Tibial artery (tissue), 4 donors: ENCODE measurements around the gene KIFC3.

Source experiments
- DNase-seq, 2 donors: peaks; one replicate each; pipeline ENCODE4 v3.0.0-alpha.2; 2019
- H3K27ac ChIP-seq, 2 donors: fragments of 200-600 bp; sonication (generic) in 1 of 2; 1 replicate in 1 of 2; 2 replicates in 1 of 2; pipeline ENCODE4 v1.5.1; 2018 to 2019; ENCODE audit warnings: mild to moderate bottlenecking in 1 of 2
- H3K27me3 ChIP-seq, 2 donors: fragments of 200-600 bp; sonication (generic) in 1 of 2; one replicate each; pipeline versions ENCODE4 v1.5.1 to v1.6.0; 2016 to 2019
- H3K36me3 ChIP-seq, 3 donors: fragments of 200-600 bp; sonication (generic) in 2 of 3; one replicate each; pipeline ENCODE4 v1.5.1; 2016 to 2019; ENCODE audit warnings: mild to moderate bottlenecking in 2 of 3
- H3K4me1 ChIP-seq, 4 donors: fragments of 200-600 bp; sonication (generic) in 2 of 4; 1 replicate in 3 of 4; 2 replicates in 1 of 4; pipeline ENCODE4 v1.5.1; 2016 to 2019
- H3K4me3 ChIP-seq, 2 donors: fragments of 200-600 bp; sonication (generic) in 1 of 2; 1 replicate in 1 of 2; 2 replicates in 1 of 2; pipeline ENCODE4 v1.5.1; 2018 to 2019; ENCODE audit warnings: mild to moderate bottlenecking in 2 of 2
- H3K9me3 ChIP-seq, 3 donors: fragments of 200-600 bp; sonication (generic) in 1 of 3; one replicate each; pipeline ENCODE4 v1.5.1; 2016 to 2019
- intact Hi-C: fragments of 100-400 bp; cut with DNase I; formaldehyde crosslinking; loops from one replicate; pipeline ENCODE4 v1.15.0; 2023; ENCODE audit warnings: low total_unique reads
- TF ChIP-seq, protein P1 (sequence below), 2 experiments: fragments of 200-600 bp in 1 of 2; fragments of 450-650 bp in 1 of 2; IDR thresholded peaks; one replicate each; pipeline ENCODE4 v1.5.1; 2017 to 2019; ENCODE audit warnings: antibody characterized with exemption in 2 of 2, mild to moderate bottlenecking in 1 of 2, moderate library complexity in 1 of 2

The KIFC3 gene

DNA sequence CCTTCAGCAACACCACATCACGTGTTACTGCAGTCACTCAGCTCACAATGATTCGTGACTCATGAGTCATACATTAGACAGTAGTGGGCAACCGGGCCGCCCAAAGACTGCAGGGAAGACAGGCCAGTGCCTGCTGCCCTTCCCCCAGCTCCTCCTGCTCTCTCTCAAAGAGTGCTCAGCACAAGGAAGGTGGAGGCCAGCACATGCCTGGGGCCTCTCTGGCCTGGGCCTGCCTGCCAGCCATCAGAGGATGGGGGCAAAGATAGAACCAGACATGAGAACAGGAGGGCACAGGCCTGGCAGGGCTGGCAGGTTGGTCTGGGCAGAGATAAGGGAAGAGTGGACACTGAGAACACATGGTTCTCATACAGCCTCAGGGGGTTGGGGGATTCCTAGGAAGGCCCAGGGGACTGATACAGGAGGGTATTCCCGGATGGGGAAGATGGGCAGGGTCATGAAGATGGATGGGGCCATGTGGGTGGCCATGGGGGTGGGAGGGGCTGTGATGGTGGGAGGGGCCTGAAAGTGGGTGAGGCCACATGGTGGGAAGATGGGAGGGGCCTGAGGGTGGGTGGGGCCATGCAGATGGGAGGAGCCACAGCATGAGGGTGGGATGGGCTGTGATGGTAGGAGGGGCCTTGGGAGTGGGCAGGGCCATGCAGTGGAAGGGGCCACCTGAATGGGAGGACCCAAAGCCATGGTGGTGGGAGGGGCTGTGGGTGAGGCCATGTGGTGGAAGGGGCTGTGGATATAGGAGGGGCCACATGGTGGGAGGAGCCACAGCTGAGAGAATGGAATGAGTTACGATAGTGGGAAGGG, 37.7 kb downstream of the KIFC3 start:
- H3K27me3 ChIP-seq = no peaks in the 10 kb centered on the region
- peaks cover 0 to 7% (median 0%) of the 10 kb centered on the region in 4 donors for H3K4me1 ChIP-seq
- H3K9me3 ChIP-seq = no peaks in the 10 kb centered on the region
- peaks cover 11 to 86% (median 65%) of the 10 kb centered on the region in 3 donors for H3K36me3 ChIP-seq
- TF ChIP-seq, protein P1, sequence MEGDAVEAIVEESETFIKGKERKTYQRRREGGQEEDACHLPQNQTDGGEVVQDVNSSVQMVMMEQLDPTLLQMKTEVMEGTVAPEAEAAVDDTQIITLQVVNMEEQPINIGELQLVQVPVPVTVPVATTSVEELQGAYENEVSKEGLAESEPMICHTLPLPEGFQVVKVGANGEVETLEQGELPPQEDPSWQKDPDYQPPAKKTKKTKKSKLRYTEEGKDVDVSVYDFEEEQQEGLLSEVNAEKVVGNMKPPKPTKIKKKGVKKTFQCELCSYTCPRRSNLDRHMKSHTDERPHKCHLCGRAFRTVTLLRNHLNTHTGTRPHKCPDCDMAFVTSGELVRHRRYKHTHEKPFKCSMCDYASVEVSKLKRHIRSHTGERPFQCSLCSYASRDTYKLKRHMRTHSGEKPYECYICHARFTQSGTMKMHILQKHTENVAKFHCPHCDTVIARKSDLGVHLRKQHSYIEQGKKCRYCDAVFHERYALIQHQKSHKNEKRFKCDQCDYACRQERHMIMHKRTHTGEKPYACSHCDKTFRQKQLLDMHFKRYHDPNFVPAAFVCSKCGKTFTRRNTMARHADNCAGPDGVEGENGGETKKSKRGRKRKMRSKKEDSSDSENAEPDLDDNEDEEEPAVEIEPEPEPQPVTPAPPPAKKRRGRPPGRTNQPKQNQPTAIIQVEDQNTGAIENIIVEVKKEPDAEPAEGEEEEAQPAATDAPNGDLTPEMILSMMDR (IDR thresholded peaks at IDR 0.05) = no peak
- intact Hi-C loops = no loop called here
- no peak for DNase-seq
- no peak overlapping the region for H3K4me3 ChIP-seq
- no peak overlapping the region for H3K27ac ChIP-seq

DNA sequence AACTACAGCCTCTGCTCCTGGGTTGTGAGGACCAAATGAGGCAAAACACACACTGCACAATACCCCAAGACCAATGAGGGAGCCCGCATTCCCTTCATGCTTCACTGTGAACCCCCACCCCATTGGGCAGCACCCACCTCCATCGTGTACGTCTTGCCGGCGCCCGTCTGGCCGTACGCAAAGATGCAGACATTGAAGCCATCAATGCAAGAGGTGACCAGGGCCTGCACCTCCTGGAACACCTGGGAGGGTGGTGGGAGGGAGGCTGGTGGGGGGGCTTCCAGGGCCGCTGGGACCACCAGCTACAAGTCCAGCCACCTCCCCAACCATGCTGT, 38.3 kb downstream of the KIFC3 start:
- intact Hi-C loops = no loop called here
- no peak overlapping the region for H3K27ac ChIP-seq
- no peak overlapping the region for H3K4me3 ChIP-seq
- H3K9me3 ChIP-seq = no peaks in the 10 kb centered on the region
- TF ChIP-seq, protein P1 (IDR thresholded peaks at IDR 0.05) = no peak
- H3K27me3 ChIP-seq = no peaks in the 10 kb centered on the region
- H3K36me3 ChIP-seq = peaks cover 5 to 85% (median 59%) of the 10 kb centered on the region in 3 donors
- no peak for DNase-seq
- H3K4me1 ChIP-seq = peaks cover 0 to 7% (median 0%) of the 10 kb centered on the region in 4 donors

DNA sequence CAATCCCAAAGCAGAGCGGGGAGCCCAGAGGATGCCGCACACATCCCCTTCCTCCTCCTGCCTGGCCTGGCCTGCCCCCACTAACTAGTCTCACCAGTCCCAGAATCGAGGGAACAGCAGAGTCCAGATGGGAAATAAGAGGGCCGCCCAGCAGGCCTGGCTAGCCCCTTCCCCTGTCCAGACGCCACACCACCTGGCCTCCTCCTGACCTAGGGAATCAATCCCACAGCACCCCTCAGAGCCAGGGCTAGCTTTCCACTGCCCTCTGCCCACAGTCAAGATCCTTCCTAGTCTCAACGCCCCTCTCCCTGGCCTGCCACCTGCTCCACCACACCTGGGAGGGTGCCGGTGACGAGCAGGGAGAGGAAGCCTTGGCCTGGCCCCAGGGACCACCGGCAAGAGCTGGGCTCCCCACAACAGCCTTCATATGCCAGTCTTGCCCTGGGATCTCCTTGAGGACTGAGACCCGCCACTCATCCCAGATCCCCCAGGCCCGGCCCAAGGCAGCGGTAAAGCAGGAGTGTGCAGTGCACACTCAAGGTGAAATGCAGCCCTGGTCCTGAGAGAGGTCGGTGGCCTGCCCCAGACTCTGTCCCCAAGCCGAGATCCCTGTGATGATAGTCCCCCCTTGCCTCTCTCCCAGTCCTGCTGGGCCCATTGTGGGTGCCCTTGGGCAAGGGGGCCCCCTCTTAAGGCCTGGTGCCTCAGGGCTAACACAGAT, 38.8 kb downstream of the KIFC3 start:
- H3K4me3 ChIP-seq = no peak overlapping the region
- H3K36me3 ChIP-seq = peaks cover 0 to 85% (median 59%) of the 10 kb centered on the region in 3 donors
- TF ChIP-seq, protein P1 (IDR thresholded peaks at IDR 0.05) = no peak
- intact Hi-C loops = no loop called here
- no peak overlapping the region for H3K27ac ChIP-seq
- DNase-seq = no peak
- H3K9me3 ChIP-seq = no peaks in the 10 kb centered on the region
- no peaks in the 10 kb centered on the region for H3K27me3 ChIP-seq
- peaks cover 0 to 7% (median 0%) of the 10 kb centered on the region in 4 donors for H3K4me1 ChIP-seq

DNA sequence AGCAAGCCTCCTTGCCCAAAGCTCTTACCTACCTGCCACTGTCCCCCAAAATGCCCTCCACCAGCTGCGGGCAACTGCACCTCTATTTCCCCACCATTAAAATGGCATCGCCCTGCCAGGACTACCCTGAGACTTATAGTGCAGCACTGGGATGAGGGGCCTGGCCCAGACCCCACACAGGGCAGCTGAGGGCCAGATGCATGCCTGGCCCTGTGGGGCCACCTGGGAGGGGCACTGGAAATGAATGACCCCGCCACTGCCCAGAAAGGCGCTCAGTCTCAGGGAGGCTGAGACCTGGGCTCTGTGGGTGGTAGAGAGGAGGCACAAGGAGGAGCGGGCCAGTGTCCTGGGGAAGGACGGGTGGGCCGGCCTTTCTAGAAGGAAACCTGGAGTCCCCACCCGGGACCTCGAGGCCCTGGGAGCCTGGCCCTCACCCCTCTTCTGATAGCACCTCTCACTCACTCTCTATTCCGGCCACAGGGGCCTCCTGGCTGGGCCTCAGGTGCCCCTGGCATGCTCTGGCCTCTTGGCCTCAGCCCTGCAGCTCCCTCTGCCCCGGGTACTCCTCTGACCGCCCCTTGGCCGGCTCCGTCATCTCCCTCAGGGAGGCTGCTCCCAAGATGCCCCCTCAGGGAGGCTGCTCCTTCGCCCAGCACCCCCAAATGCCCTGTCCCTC, 39.8 kb downstream of the KIFC3 start:
- H3K4me1 ChIP-seq = peaks cover 0 to 7% (median under 1%) of the 10 kb centered on the region in 4 donors
- TF ChIP-seq, protein P1 (IDR thresholded peaks at IDR 0.05) = no peak
- peaks cover 0 to 85% (median 53%) of the 10 kb centered on the region in 3 donors for H3K36me3 ChIP-seq
- no peak overlapping the region for H3K4me3 ChIP-seq
- intact Hi-C loops = no loop called here
- DNase-seq = no peak
- H3K9me3 ChIP-seq = no peaks in the 10 kb centered on the region
- no peak overlapping the region for H3K27ac ChIP-seq
- no peaks in the 10 kb centered on the region for H3K27me3 ChIP-seq

DNA sequence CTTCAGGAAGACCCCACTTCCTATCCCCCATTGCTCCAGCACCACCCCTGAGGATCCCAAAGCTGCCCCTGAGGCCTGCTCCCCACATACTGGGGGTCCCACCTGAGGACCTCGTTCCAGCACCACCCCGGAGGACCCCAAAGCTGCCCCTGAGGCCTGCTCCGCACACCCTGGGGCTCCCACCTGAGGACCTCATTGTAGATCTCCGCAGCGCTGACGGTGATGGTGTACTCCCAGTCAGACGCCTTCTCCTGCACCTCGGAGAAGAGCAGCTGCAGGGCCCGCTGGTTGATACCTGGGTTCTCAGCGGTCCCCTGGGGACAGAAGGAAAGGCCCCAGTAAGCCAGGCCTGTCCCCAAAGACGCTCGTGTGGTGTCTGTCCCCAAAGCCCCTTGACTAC, 40.3 kb downstream of the KIFC3 start:
- TF ChIP-seq, protein P1 (IDR thresholded peaks at IDR 0.05) = no peak
- intact Hi-C loops = no loop called here

More for the DNA sequence above, 40.3 kb downstream of the KIFC3 start:
- no peak overlapping the region for H3K27ac ChIP-seq
- peaks cover 0 to 7% (median 3%) of the 10 kb centered on the region in 4 donors for H3K4me1 ChIP-seq
- no peaks in the 10 kb centered on the region for H3K9me3 ChIP-seq
- no peaks in the 10 kb centered on the region for H3K27me3 ChIP-seq
- peaks cover 0 to 84% (median 47%) of the 10 kb centered on the region in 3 donors for H3K36me3 ChIP-seq
- DNase-seq = no peak
- no peak overlapping the region for H3K4me3 ChIP-seq
